ENCODE data around the gene SFTA2.

Gene SFTA2

DNA sequence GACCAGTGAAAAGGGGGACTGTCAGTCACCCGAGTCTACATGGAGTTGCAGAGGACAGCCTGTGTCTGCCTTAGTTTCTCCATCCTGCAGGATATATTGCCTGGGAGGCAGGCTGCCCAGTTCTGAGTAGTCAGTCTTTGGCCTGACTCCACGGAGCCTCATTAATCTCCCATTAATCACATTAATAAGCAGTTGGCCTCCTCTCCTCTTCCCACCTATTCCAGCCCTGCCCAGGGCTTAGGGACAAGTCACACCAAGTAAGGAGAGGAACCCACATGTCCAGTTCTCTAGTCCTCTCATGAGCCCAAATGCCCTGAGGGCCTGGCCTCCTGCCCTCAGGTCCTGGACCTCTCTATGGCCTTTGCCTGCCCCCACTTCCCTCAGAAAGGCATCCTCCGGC, 7.5 kb upstream of the SFTA2 start:
- Histone ChIP-seq H3K36me3 (ENCODE audit: control insufficient read depth, insufficient read depth, low read length) (no peaks in the 10 kb centered on the region), H3K79me2 (no peaks in the 10 kb centered on the region), H3K27ac (no peak overlapping the region), H3K4me2 (ENCODE audit: low read length) (no peak overlapping the region), H3K27me3 (ENCODE audit: control insufficient read depth, insufficient read depth, low read length) (no peaks in the 10 kb centered on the region), H3K9me3 (ENCODE audit: control insufficient read depth, low read length) (no peaks in the 10 kb centered on the region), H2AFZ (no peak overlapping the region), H3K4me1 (peaks cover 4% of the 10 kb centered on the region), H3K9ac (no peak overlapping the region), H3K4me3 (ENCODE audit: low read depth, low read length) (no peak overlapping the region)
- no peak for TF ChIP-seq CTCF (IDR thresholded peaks at IDR 0.05)

DNA sequence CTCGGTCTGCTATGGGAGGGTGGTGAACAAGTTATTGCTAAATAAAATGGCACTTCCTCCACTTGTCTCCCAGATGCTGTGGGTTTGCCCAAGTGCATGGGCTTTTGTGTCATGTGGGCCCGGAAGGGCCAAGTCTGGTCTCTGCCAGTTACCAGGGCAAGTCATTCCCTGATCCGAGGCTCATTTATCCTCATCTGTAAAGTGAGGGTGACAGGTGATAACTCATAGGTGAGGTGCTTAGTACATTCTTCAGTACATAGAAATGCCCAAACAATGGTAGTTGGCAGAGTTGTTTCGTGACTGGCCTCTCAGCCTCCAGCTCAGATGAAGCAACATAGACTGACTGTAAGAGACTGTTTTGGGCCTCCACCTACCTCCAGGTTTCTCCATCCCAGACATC, 6.8 kb upstream of the SFTA2 start:
- peaks cover 4% of the 10 kb centered on the region for H3K4me1 ChIP-seq
- no peak for TF ChIP-seq CTCF (IDR thresholded peaks at IDR 0.05)
- no peaks in the 10 kb centered on the region for H3K36me3 ChIP-seq (ENCODE audit: control insufficient read depth, insufficient read depth, low read length)
- H3K4me3 ChIP-seq (ENCODE audit: low read depth, low read length), result no peak overlapping the region
- H3K9me3 ChIP-seq (ENCODE audit: control insufficient read depth, low read length), result no peaks in the 10 kb centered on the region
- no peak overlapping the region for H3K27ac ChIP-seq
- H3K27me3 ChIP-seq (ENCODE audit: control insufficient read depth, insufficient read depth, low read length), result no peaks in the 10 kb centered on the region
- no peak overlapping the region for H3K4me2 ChIP-seq (ENCODE audit: low read length)
- no peak overlapping the region for H2AFZ ChIP-seq
- H3K9ac ChIP-seq, result no peak overlapping the region
- no peaks in the 10 kb centered on the region for H3K79me2 ChIP-seq

DNA sequence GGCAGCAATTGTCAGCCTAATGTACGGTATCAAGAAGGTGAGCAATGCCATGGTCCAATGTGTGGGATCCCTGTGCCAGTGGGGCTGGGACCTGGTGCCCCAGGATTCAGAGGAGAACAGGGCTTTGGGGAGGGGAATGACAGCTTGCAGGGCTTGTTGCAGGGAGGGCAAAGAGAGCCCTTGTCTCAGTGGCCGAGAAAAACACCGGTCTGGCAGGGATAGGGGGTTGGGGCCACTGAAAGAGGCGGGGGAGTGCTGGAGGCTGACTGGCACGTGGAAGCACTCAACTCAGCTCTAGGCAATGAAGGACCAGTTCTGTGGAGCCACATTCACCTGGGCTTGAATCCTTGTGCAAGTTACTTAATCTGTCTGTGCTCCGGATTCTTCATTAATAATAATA, 5.3 kb upstream of the SFTA2 start:
- Histone ChIP-seq H3K27ac (no peak overlapping the region), H3K4me2 (ENCODE audit: low read length) (no peak overlapping the region), H3K27me3 (ENCODE audit: control insufficient read depth, insufficient read depth, low read length) (no peaks in the 10 kb centered on the region), H3K4me3 (ENCODE audit: low read depth, low read length) (no peak overlapping the region), H3K9ac (no peak overlapping the region), H2AFZ (no peak overlapping the region), H3K9me3 (ENCODE audit: control insufficient read depth, low read length) (no peaks in the 10 kb centered on the region), H3K4me1 (peaks cover 1% of the 10 kb centered on the region), H3K79me2 (no peaks in the 10 kb centered on the region), H3K36me3 (ENCODE audit: control insufficient read depth, insufficient read depth, low read length) (no peaks in the 10 kb centered on the region)
- no peak for TF ChIP-seq CTCF (IDR thresholded peaks at IDR 0.05)

DNA sequence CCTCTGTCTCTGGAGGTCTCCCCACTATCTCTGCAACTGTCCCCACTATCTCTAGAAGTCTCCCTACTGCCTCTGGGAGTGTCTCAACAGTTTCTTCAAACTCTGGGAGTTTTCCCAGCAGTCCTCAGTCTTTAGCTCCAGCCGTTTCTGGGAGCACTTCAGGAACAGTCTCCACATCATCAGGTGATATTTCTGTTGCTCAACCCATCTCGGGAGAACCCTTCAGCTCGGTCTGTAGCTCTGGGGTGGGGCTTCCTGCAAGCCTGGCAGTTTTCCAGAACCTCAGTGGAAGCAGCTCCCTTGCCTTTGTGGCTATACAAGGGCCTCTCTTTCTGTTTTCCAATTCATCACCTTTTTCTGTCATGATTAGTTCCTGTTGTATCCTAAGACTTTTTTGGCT, 3.0 kb upstream of the SFTA2 start:
- H2AFZ ChIP-seq, result no peak overlapping the region
- H3K27ac ChIP-seq, result no peak overlapping the region
- H3K27me3 ChIP-seq (ENCODE audit: control insufficient read depth, insufficient read depth, low read length), result no peaks in the 10 kb centered on the region
- H3K9me3 ChIP-seq (ENCODE audit: control insufficient read depth, low read length), result no peaks in the 10 kb centered on the region
- no peak for TF ChIP-seq CTCF (IDR thresholded peaks at IDR 0.05)
- H3K36me3 ChIP-seq (ENCODE audit: control insufficient read depth, insufficient read depth, low read length), result no peaks in the 10 kb centered on the region
- no peaks in the 10 kb centered on the region for H3K79me2 ChIP-seq
- no peak overlapping the region for H3K4me2 ChIP-seq (ENCODE audit: low read length)
- H3K4me3 ChIP-seq (ENCODE audit: low read depth, low read length), result no peak overlapping the region
- no peak overlapping the region for H3K9ac ChIP-seq
- H3K4me1 ChIP-seq, result no peaks in the 10 kb centered on the region

DNA sequence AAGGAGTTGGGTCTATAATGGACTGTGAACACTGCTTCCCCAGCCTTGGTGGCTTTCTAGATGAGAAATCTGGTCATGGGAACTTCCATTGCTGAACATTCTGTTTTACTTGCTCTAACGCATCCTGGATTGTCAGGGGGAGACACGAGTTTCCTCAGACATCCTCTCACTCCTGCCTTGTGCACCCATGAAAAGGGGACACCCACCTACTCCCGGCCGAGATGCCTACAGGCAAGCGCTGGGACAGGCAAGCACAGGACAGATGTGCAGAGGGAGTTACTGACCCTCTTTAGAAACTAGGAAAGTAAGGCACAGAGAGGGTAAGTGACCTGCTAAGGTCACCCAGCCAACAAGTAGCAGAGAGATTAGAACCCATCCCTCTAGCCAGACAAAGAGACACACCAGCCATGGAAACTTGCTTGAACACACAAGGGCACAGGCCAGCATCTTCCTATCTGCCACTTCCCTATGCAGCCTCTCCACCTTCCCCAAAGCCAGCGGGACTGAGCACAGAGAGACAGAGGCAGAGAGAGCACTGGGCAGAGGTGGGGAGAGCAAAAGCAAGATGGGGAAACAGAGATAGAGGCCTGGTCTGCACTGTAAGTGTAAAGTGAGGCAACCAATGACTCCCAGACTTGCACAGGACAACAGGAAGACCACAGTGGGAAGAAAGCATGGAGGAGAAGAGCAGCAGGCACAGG, 845 bp upstream of the SFTA2 start:
- H3K27ac ChIP-seq, result no peak overlapping the region

More for the DNA sequence above, 845 bp upstream of the SFTA2 start:
- Histone ChIP-seq H3K4me2 (ENCODE audit: low read length) (no peak overlapping the region), H3K9me3 (ENCODE audit: control insufficient read depth, low read length) (no peaks in the 10 kb centered on the region), H3K4me3 (ENCODE audit: low read depth, low read length) (no peak overlapping the region), H3K4me1 (no peaks in the 10 kb centered on the region), H3K27me3 (ENCODE audit: control insufficient read depth, insufficient read depth, low read length) (no peaks in the 10 kb centered on the region), H3K79me2 (no peaks in the 10 kb centered on the region), H3K36me3 (ENCODE audit: control insufficient read depth, insufficient read depth, low read length) (no peaks in the 10 kb centered on the region), H2AFZ (no peak overlapping the region), H3K9ac (no peak overlapping the region)
- TF ChIP-seq CTCF (IDR thresholded peaks at IDR 0.05), result no peak

Data from parathyroid adenoma (tissue), 2 donors.